ENCODE results near the gene RBPJ.
A peak's percentile ranks its signal among the peaks of the same experiment; 100 is the strongest.
"Not testable (repeated sequence)": the region's sequence is repeated elsewhere in the genome, so short reads cannot be mapped to it uniquely, and the experiment has no call there.

The RBPJ gene

GRCh38 chr4:26343038-26343398 is 22.2 kb downstream of the RBPJ start:
- no peak for DNase-seq

GRCh38 chr4:26344901-26345564 is 24.2 kb downstream of the RBPJ start:
- no peak for DNase-seq

GRCh38 chr4:26345565-26345938 is 24.7 kb downstream of the RBPJ start:
- no peak for DNase-seq

- DNase-seq, result peak; percentile 75
Observed at GRCh38 chr4:26346203-26346620, 25.4 kb downstream of the RBPJ start.

- no peak for DNase-seq
Observed at GRCh38 chr4:26349496-26349895, 28.7 kb downstream of the RBPJ start.

- DNase-seq, result no peak
Observed at GRCh38 chr4:26351685-26352084, 30.9 kb downstream of the RBPJ start.

- DNase-seq, result no peak
Observed at GRCh38 chr4:26354491-26354890, 33.7 kb downstream of the RBPJ start.

GRCh38 chr4:26355392-26356052 is 34.7 kb downstream of the RBPJ start:
- DNase-seq, result no peak

GRCh38 chr4:26356081-26356501 is 35.3 kb downstream of the RBPJ start:
- no peak for DNase-seq

GRCh38 chr4:26359521-26359920 is 38.7 kb downstream of the RBPJ start:
- not testable (repeated sequence) for DNase-seq

- DNase-seq, result no peak
Observed at GRCh38 chr4:26360273-26360672, 39.5 kb downstream of the RBPJ start.

- no peak for DNase-seq
Observed at GRCh38 chr4:26360864-26361263, 40.0 kb downstream of the RBPJ start.

- no peak for DNase-seq
Observed at GRCh38 chr4:26361297-26361696, 40.5 kb downstream of the RBPJ start.

- peak; percentile 16 for DNase-seq
Observed at GRCh38 chr4:26362745-26363439, 42.1 kb downstream of the RBPJ start.

GRCh38 chr4:26365537-26366150 is 44.8 kb downstream of the RBPJ start:
- no peak for DNase-seq

GRCh38 chr4:26367811-26368210 is 47.0 kb downstream of the RBPJ start:
- no peak for DNase-seq

- no peak for DNase-seq
Observed at GRCh38 chr4:26368685-26369084, 47.9 kb downstream of the RBPJ start.

GRCh38 chr4:26369132-26369531 is 48.3 kb downstream of the RBPJ start:
- no peak for DNase-seq

- no peak for DNase-seq
Observed at GRCh38 chr4:26369581-26369980, 48.8 kb downstream of the RBPJ start.

- no peak for DNase-seq
Observed at GRCh38 chr4:26372076-26372475, 51.3 kb downstream of the RBPJ start.

- DNase-seq, result no peak
Observed at GRCh38 chr4:26372525-26373172, 51.8 kb downstream of the RBPJ start.

GRCh38 chr4:26375551-26375950 is 54.7 kb downstream of the RBPJ start:
- DNase-seq, result no peak
